Caco-2 (cell line): ENCODE data around the gene SCN9A. TPM values are rescaled to one million over a fixed set of nuclear protein-coding genes. Genes with fewer than 3 reads are reported as not detected.

Experiments used
- BruUV-seq: library from RNA; stranded (reverse); fragments of 400-500 nt; replicated peaks from 2 replicates; lab custom pipeline; 2021; lab: Mats Ljungman, UMichigan
- CTCF ChIA-PET: fragments of 300-600 bp; sonication (Branson Sonifier 250); formaldehyde crosslinking; loops from one replicate; lab custom pipeline; 2022; ENCODE audit warnings: antibody characterized with exemption; lab: Charles Lee
- POLR2A ChIA-PET: fragments of 300-600 bp; sonication (Branson Sonifier 250); formaldehyde crosslinking; loops from one replicate; lab custom pipeline; 2022; ENCODE audit warnings: antibody characterized with exemption; lab: Charles Lee
- DNase-seq, 2 experiments: peaks; one replicate each; pipeline versions ENCODE4 v3.0.0 to v3.0.0-alpha.2; 2020 to 2022
- H3K27me3 ChIP-seq: replicated peaks from 2 replicates; pipeline ENCODE4 v1.6.0; 2011; ENCODE audit warnings: low read length; ENCODE audit not compliant: control insufficient read depth, insufficient read depth
- H3K36me3 ChIP-seq: 2 replicates; pipeline ENCODE4 v1.5.1; 2011; ENCODE audit warnings: low read length; ENCODE audit not compliant: control insufficient read depth, insufficient read depth
- H3K4me1 ChIP-seq: fragments of 250-450 bp; sonication (Bioruptor Pico); 2 replicates; pipeline ENCODE4 v1.5.1; 2020; ENCODE audit warnings: mild to moderate bottlenecking
- H3K4me3 ChIP-seq: 2 replicates; pipeline ENCODE4 v1.5.1; 2011; ENCODE audit warnings: low read depth, mild to moderate bottlenecking, control low read depth, low read length
- H3K9me3 ChIP-seq: fragments of 250-450 bp; sonication (Bioruptor Pico); 2 replicates; pipeline ENCODE4 v1.5.1; 2020; ENCODE audit warnings: mild to moderate bottlenecking, moderate library complexity
- H3K27ac Mint-ChIP-seq: one replicate; pipeline ENCODE4 v1.8.0; 2022; ENCODE audit warnings: mixed read lengths; ENCODE audit not compliant: unreplicated experiment
- H3K27me3 Mint-ChIP-seq: one replicate; pipeline ENCODE4 v1.8.0; 2022; ENCODE audit warnings: mixed read lengths; ENCODE audit not compliant: insufficient read depth, unreplicated experiment
- H3K36me3 Mint-ChIP-seq: one replicate; pipeline ENCODE4 v1.8.0; 2022; ENCODE audit warnings: mild to moderate bottlenecking, mixed read lengths; ENCODE audit not compliant: insufficient read depth, unreplicated experiment
- H3K4me1 Mint-ChIP-seq: one replicate; pipeline ENCODE4 v1.8.0; 2022; ENCODE audit warnings: low read depth, mixed read lengths; ENCODE audit not compliant: unreplicated experiment
- H3K4me3 Mint-ChIP-seq: one replicate; pipeline ENCODE4 v1.8.0; 2022; ENCODE audit warnings: mild to moderate bottlenecking, moderate library complexity, mixed read lengths; ENCODE audit not compliant: unreplicated experiment
- H3K9me3 Mint-ChIP-seq: one replicate; pipeline ENCODE4 v1.8.0; 2022; ENCODE audit warnings: mixed read lengths; ENCODE audit not compliant: unreplicated experiment
- CTCF ChIP-seq, 2 experiments: fragments of 200-600 bp in 1 of 2; IDR thresholded peaks; 1 replicate in 1 of 2; 2 replicates in 1 of 2; pipeline versions ENCODE4 v1.5.1 to v1.8.0; 2011 to 2022; ENCODE audit warnings: antibody characterized with exemption in 1 of 2, control low read depth in 1 of 2, inconsistent platforms in 1 of 2, low read depth in 1 of 2, low read length in 1 of 2, mild to moderate bottlenecking in 1 of 2, moderate library complexity in 1 of 2; ENCODE audit not compliant: insufficient read depth in 1 of 2, severe bottlenecking in 1 of 2, unreplicated experiment in 1 of 2
- intact Hi-C: fragments of 100-400 bp; cut with micrococcal nuclease; formaldehyde crosslinking; loops from one replicate; pipeline ENCODE4 v1.10.0; 2022; ENCODE audit not compliant: unreplicated experiment
- total RNA-seq: library from RNA; stranded (reverse); gene quantifications from 2 replicates; pipeline ENCODE4 v1.2.3, GENCODE V29; 2022

SCN9A gene
- total RNA-seq, 1 experiment from 2014 or later: 18.5 TPM

GRCh38 chr2:166365239-166365638 is 10.5 kb downstream of the SCN9A start:
- Histone ChIP-seq H3K36me3 (no peaks in the 10 kb centered on the region), H3K9me3 (no peaks in the 10 kb centered on the region), H3K4me3 (no peak overlapping the region), H3K27me3 (no peaks in the 10 kb centered on the region), H3K4me1 (peaks cover 7% of the 10 kb centered on the region; the same call in 1 of the 2 replicates)
- intact Hi-C loops: no loop called here
- Mint-ChIP-seq H3K27me3 (no peaks in the 10 kb centered on the region), H3K4me1 (peaks cover 6% of the 10 kb centered on the region), H3K27ac (no peak overlapping the region), H3K9me3 (no peaks in the 10 kb centered on the region), H3K4me3 (no peak overlapping the region), H3K36me3 (no peaks in the 10 kb centered on the region)
- ChIA-PET POLR2A (no interaction called here), CTCF (no interaction called here)
- TF ChIP-seq CTCF (IDR thresholded peaks at IDR 0.05; ENCODE audit: insufficient read depth in 1 of 2, low read depth in 1 of 2, low read length in 1 of 2, severe bottlenecking in 1 of 2, unreplicated experiment in 1 of 2): no peak
- BruUV-seq: no TSS peak
- no peak for DNase-seq

GRCh38 chr2:166364476-166365161 is 11.1 kb downstream of the SCN9A start:
- no peak overlapping the region for H3K4me3 Mint-ChIP-seq
- Histone ChIP-seq H3K36me3 (no peaks in the 10 kb centered on the region), H3K27me3 (no peaks in the 10 kb centered on the region), H3K4me1 (peaks cover 7% of the 10 kb centered on the region; the same call in 1 of the 2 replicates), H3K4me3 (no peak overlapping the region), H3K9me3 (no peaks in the 10 kb centered on the region)
- H3K36me3 Mint-ChIP-seq: no peaks in the 10 kb centered on the region
- ChIA-PET CTCF (no interaction called here), POLR2A (no interaction called here)
- BruUV-seq: no TSS peak
- TF ChIP-seq CTCF (IDR thresholded peaks at IDR 0.05; ENCODE audit: insufficient read depth in 1 of 2, low read depth in 1 of 2, low read length in 1 of 2, severe bottlenecking in 1 of 2, unreplicated experiment in 1 of 2): no peak
- no peaks in the 10 kb centered on the region for H3K9me3 Mint-ChIP-seq
- no peak for DNase-seq
- peaks cover 6% of the 10 kb centered on the region for H3K4me1 Mint-ChIP-seq
- no peaks in the 10 kb centered on the region for H3K27me3 Mint-ChIP-seq
- H3K27ac Mint-ChIP-seq: no peak overlapping the region
- intact Hi-C loops: no loop called here

- no peaks in the 10 kb centered on the region for H3K9me3 Mint-ChIP-seq
- ChIA-PET CTCF (interaction anchor here (1.0 to 1.4 kb wide), 2 partner anchors 14 to 36 kb away, joined by 3 to 7 read pairs; partner anchors contain the start of gene SCN9A), POLR2A (no interaction called here)
- H3K27me3 Mint-ChIP-seq: no peaks in the 10 kb centered on the region
- peak; percentile 41 to 66 for TF ChIP-seq CTCF (IDR thresholded peaks at IDR 0.05; ENCODE audit: insufficient read depth in 1 of 2, low read depth in 1 of 2, low read length in 1 of 2, severe bottlenecking in 1 of 2, unreplicated experiment in 1 of 2)
- Histone ChIP-seq H3K4me1 (peaks cover 7% of the 10 kb centered on the region; the same call in 1 of the 2 replicates), H3K27me3 (no peaks in the 10 kb centered on the region), H3K36me3 (no peaks in the 10 kb centered on the region), H3K4me3 (no peak overlapping the region), H3K9me3 (no peaks in the 10 kb centered on the region)
- no TSS peak for BruUV-seq
- H3K36me3 Mint-ChIP-seq: no peaks in the 10 kb centered on the region
- H3K4me3 Mint-ChIP-seq: no peak overlapping the region
- peaks cover 6% of the 10 kb centered on the region for H3K4me1 Mint-ChIP-seq
- DNase-seq: peak in 1 of 2 experiments; percentile 17
- intact Hi-C loops: loop anchor here (1.0 kb wide), 4 partner anchors 15 to 155 kb away; no protein-coding TSS in a partner anchor
- H3K27ac Mint-ChIP-seq: no peak overlapping the region
Measured at GRCh38 chr2:166361351-166362153, 14.2 kb downstream of the SCN9A start.
